GM12872 (cell line): ENCODE data around the gene PRDM5.

Experiments
- TF ChIP-seq, protein P1 (sequence below): IDR thresholded peaks from 3 replicates; pipeline ENCODE4 v1.5.1; 2011; ENCODE audit warnings: low read depth, mild to moderate bottlenecking, low read length, moderate library complexity; ENCODE audit not compliant: insufficient read depth

Gene PRDM5

DNA sequence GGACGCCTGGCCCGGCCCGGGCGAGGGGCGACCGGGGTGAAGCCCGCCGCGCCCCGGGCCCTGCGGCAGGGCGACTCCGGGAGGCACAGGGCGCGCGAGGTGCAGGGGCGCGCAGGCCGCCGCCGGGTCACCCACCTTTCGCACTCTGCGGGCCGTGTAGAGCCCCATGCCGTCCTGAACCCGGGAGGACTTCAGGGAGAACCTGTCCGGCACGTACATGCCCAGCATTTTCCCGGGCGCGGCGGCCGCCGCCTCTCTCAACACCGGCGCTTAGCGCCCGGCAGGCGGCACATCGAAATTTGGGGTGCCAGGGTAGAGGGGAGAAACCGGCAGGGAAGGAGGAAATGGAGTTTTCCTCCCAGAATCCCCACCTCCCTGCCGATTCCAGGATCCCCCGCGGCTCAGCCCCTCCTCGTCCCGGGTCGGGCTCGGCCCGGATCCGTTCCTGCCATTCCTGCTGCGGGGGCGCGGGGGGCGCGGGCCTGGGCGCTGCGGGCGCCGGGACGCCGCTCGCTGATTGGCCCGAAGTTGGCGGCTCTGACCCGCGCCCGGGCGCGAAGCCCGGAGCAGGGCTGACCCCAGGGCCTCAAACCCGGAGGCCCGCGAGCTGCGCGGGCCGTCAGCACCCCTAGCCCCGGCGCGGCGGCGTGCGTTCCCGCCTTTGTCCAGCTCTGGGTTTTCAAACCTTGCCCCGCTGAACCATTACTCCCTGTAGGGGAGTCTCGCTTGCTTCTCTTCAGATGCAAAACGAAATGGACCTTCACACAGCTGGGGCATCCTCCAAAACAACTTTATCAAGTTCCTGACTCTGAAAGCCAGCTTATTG lies at the start of gene PRDM5:
Gene PRDM5, minus strand, starts transcription at position 346 of the 826 bp plus-strand sequence. Its CDS starts 118 bp downstream, at position 228.
- TF ChIP-seq, protein P1, sequence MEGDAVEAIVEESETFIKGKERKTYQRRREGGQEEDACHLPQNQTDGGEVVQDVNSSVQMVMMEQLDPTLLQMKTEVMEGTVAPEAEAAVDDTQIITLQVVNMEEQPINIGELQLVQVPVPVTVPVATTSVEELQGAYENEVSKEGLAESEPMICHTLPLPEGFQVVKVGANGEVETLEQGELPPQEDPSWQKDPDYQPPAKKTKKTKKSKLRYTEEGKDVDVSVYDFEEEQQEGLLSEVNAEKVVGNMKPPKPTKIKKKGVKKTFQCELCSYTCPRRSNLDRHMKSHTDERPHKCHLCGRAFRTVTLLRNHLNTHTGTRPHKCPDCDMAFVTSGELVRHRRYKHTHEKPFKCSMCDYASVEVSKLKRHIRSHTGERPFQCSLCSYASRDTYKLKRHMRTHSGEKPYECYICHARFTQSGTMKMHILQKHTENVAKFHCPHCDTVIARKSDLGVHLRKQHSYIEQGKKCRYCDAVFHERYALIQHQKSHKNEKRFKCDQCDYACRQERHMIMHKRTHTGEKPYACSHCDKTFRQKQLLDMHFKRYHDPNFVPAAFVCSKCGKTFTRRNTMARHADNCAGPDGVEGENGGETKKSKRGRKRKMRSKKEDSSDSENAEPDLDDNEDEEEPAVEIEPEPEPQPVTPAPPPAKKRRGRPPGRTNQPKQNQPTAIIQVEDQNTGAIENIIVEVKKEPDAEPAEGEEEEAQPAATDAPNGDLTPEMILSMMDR, result no peak

DNA sequence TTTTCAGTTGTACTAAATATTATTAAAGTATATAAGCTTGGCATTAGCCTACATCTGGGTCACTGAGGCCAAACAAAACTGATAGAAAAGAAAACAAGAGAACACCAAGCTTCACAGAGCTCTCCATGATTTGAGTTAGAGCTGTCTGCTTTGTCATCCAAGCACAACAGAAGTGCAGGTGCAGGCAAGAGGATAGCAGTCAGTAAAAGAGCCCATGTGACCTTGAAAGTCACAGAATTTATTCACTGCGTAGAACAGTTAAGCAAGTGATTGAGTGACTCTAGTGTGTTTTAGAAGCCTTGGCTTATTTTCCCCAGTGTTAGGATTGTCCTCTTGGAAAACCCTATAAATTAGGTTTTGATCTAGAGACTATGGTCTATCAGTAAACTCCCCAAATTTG lies 49.4 kb upstream of the PRDM5 start:
- TF ChIP-seq, protein P1, result no peak

DNA sequence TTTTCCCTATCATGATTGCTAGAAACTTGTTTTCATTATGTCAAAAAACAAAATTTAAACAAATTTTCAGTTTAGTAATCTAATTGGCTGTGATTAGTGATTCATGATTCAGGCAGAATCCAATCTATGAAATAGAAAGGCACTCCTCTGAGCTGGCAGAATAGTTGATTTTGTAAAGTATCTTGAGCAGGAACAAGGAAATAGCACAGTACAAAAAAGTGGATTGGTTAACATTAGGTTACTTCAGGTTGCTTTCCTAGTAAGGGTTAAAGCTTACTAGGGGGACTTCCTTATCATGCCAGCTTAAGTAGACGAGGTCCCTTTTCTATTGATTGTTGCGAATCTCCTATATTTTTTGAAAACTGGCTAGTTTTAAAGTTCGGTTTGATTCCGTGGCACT lies 43.4 kb upstream of the PRDM5 start:
- TF ChIP-seq, protein P1, result no peak

DNA sequence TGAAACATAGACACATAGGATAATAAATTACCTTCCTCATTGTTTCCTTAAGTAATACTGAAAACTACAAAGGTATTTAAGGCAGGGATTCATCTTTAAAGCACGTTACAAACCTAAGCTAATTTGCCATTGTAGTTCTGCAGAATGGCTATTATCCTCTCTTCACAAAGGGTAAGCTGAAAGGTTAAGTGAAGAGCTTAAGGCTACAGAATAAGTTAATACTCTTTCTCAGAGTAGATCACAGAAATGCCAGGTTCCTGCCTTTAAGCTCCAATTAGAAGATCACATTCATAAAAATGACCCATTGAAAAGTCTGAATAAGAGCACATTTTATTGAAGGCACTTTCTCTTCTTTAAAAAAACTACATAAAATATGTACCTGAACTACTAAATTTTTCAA lies 42.1 kb upstream of the PRDM5 start:
- TF ChIP-seq, protein P1, result no peak

DNA sequence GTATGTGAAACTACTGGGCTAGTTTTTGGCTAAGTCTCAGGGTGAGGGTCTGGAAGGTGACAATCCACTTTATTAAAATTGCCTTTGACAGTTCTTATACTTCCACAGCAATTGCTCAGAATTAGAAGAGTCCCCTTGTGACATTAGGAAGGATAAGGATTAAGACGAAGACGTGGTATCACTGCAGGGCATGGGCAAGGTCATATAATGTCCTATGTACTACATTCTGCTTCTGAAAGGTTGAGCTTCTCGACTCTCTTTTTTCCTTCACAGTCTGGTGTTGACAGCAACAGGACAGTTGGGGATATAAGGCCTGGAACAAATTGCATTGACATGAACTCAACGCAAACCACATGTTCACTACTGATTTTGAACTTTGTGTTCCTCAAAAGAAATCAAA lies 40.9 kb upstream of the PRDM5 start:
- TF ChIP-seq, protein P1, result no peak

DNA sequence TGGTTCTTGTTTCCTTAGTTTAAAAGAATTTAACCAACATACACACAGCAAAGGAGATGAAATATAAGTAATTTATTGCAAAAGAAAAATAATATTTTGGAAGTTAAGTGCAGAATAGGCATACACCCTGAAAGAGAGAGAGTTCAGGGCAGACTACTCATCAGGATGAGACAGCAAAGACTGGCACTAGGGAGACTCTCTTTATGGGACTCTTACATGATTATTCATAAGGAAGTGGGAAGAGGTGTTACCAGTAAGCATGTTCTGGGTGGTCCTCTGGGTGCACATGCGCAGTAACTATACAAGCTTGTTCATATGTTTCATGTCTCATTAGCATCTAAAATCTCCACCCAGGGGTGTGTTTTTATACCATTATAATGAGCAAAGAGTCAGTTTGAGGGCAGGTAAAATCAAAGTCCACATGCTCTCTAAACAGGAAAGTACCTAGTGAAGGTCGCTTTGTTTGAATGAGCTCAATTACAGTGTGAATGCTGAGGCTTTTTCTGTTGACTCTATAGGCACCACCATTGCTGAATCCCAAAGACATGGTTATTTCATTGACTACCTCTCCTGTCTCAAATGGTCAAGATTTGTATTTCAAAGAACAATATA lies 38.2 kb upstream of the PRDM5 start:
- TF ChIP-seq, protein P1, result no peak

DNA sequence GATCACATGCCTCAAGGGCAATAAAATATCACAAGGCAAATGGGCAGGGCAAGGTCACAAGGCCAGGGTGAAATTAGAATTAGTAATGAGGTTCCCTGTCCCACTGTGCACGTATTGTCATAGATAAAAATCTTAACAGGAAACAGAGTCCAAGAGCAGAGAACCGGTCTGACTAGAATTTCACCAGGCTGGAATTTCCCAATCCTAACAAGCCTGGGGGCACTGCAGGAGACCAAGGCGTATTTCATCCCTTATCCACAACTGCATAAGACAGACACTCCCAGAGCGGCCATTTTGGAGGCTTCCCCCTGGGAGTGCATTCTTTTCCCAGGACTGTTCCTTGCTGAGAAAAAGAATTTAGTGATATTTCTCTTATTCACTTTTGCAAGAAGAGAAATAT lies 25.9 kb upstream of the PRDM5 start:
- TF ChIP-seq, protein P1, result no peak
